Measurements from ENCODE around the gene POLR1E. TPM values are rescaled to one million over a fixed set of nuclear protein-coding genes. Genes with fewer than 3 reads are reported as not detected.

The POLR1E gene
- total and polyA plus RNA-seq, 2 donors (not counting 3 experiments of a cell fraction or from before 2014, with no cell fraction given): 9.0 to 21.2 TPM

DNA sequence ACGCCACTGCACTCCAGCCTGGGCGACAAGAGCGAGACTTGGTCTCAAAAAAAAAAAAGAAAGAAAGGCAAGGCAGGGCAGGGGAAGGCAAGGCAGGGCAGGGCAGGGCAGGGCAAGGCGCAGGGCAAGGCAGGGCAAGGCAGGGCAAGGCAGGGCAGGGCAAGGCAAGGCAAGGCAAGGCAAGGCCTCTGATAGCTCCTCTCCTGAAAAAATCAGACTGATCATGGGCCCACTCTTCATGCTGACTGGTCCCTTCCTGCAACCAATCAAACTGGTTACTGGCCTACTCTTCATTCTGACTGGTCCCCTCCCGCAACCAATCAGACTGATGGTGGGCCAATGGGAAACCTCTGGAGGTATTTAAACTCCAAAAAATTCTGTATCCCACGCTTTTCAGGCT is 17.1 kb upstream of the POLR1E start:
- Histone ChIP-seq H4K20me1 (replicated peaks; ENCODE audit: control insufficient read depth, extremely low read depth, insufficient read depth, low read length) (no peaks in the 10 kb centered on the region), H3K36me3 (ENCODE audit: control insufficient read depth in 2 of 2, extremely low read depth in 1 of 2, insufficient read depth in 2 of 2, low read length in 2 of 2) (no peaks in the 10 kb centered on the region), H3K27ac (ENCODE audit: insufficient read depth, low read depth, low read length) (no peak overlapping the region), H3K9ac (replicated peaks; ENCODE audit: extremely low read depth, insufficient read depth, low read length) (no peak overlapping the region), H3K4me2 (ENCODE audit: insufficient read depth, low read length) (no peak overlapping the region), H3K4me3 (replicated peaks in 1 of 3; ENCODE audit: insufficient read depth in 1 of 3, low read depth in 1 of 3, low read length in 3 of 3) (no peak overlapping the region), H3K9me1 (replicated peaks; ENCODE audit: control insufficient read depth, extremely low read depth, insufficient read depth, low read length) (no peaks in the 10 kb centered on the region), H2AFZ (ENCODE audit: low read depth, low read length) (no peak overlapping the region), H3K4me1 (ENCODE audit: control insufficient read depth, extremely low read depth, insufficient read depth, low read length) (peaks cover 17% of the 10 kb centered on the region), H3K27me3 (ENCODE audit: control insufficient read depth in 2 of 2, insufficient read depth in 2 of 2, low read length in 2 of 2) (no peaks in the 10 kb centered on the region), H3K79me2 (ENCODE audit: control insufficient read depth, insufficient read depth, low read length) (peaks cover 9% of the 10 kb centered on the region), H3K9me3 (replicated peaks; ENCODE audit: control insufficient read depth, insufficient read depth, low read length) (no peaks in the 10 kb centered on the region)
- CTCF ChIA-PET: no interaction called here
- no peak for TF ChIP-seq MYC (IDR thresholded peaks at IDR 0.05; ENCODE audit: low read depth, low read length)
- TF ChIP-seq, protein P1, sequence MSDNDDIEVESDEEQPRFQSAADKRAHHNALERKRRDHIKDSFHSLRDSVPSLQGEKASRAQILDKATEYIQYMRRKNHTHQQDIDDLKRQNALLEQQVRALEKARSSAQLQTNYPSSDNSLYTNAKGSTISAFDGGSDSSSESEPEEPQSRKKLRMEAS (IDR thresholded peaks at IDR 0.05; ENCODE audit: insufficient read depth, insufficient read length): no peak
- TF ChIP-seq FOS (IDR thresholded peaks at IDR 0.05; ENCODE audit: borderline replicate concordance, insufficient read depth, low read length): no peak
- TF ChIP-seq GATA2 (IDR thresholded peaks at IDR 0.05; ENCODE audit: insufficient read depth, insufficient read length, low read depth, low read length): no peak
- no peak for TF ChIP-seq EZH2 (IDR thresholded peaks at IDR 0.05; ENCODE audit: borderline replicate concordance, low read depth, low read length, severe bottlenecking)
- TF ChIP-seq JUN (IDR thresholded peaks at IDR 0.05; ENCODE audit: borderline replicate concordance, insufficient read depth, insufficient read length, low read depth): no peak
- TF ChIP-seq, protein P2, sequence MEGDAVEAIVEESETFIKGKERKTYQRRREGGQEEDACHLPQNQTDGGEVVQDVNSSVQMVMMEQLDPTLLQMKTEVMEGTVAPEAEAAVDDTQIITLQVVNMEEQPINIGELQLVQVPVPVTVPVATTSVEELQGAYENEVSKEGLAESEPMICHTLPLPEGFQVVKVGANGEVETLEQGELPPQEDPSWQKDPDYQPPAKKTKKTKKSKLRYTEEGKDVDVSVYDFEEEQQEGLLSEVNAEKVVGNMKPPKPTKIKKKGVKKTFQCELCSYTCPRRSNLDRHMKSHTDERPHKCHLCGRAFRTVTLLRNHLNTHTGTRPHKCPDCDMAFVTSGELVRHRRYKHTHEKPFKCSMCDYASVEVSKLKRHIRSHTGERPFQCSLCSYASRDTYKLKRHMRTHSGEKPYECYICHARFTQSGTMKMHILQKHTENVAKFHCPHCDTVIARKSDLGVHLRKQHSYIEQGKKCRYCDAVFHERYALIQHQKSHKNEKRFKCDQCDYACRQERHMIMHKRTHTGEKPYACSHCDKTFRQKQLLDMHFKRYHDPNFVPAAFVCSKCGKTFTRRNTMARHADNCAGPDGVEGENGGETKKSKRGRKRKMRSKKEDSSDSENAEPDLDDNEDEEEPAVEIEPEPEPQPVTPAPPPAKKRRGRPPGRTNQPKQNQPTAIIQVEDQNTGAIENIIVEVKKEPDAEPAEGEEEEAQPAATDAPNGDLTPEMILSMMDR (IDR thresholded peaks at IDR 0.05; ENCODE audit: extremely low read depth in 1 of 2, insufficient read depth in 1 of 2, low read depth in 1 of 2, low read length in 2 of 2): no peak
- no TSS peak for BruUV-seq (replicated peaks)
- dilution Hi-C loops (cut with MboI; ENCODE audit: extremely low pct_ligation_motif_present, low sequenced_read_pairs): no loop called here
- no peak for FAIRE-seq
- POLR2A ChIA-PET: no interaction called here
- intact Hi-C loops (cut with micrococcal nuclease): no loop called here
- no peak for DNase-seq (ENCODE audit: low read depth, low spot score)
